Tibial artery (tissue), 4 donors: ENCODE measurements around the gene FAM110A.

ENCODE experiments used
- DNase-seq, 2 donors: peaks; one replicate each; pipeline ENCODE4 v3.0.0-alpha.2; 2019
- H3K27ac ChIP-seq, 2 donors: fragments of 200-600 bp; sonication (generic) in 1 of 2; 1 replicate in 1 of 2; 2 replicates in 1 of 2; pipeline ENCODE4 v1.5.1; 2018 to 2019; ENCODE audit warnings: mild to moderate bottlenecking in 1 of 2
- H3K27me3 ChIP-seq, 2 donors: fragments of 200-600 bp; sonication (generic) in 1 of 2; one replicate each; pipeline versions ENCODE4 v1.5.1 to v1.6.0; 2016 to 2019
- H3K36me3 ChIP-seq, 3 donors: fragments of 200-600 bp; sonication (generic) in 2 of 3; one replicate each; pipeline ENCODE4 v1.5.1; 2016 to 2019; ENCODE audit warnings: mild to moderate bottlenecking in 2 of 3
- H3K4me1 ChIP-seq, 4 donors: fragments of 200-600 bp; sonication (generic) in 2 of 4; 1 replicate in 3 of 4; 2 replicates in 1 of 4; pipeline ENCODE4 v1.5.1; 2016 to 2019
- H3K4me3 ChIP-seq, 2 donors: fragments of 200-600 bp; sonication (generic) in 1 of 2; 1 replicate in 1 of 2; 2 replicates in 1 of 2; pipeline ENCODE4 v1.5.1; 2018 to 2019; ENCODE audit warnings: mild to moderate bottlenecking in 2 of 2
- H3K9me3 ChIP-seq, 3 donors: fragments of 200-600 bp; sonication (generic) in 1 of 3; one replicate each; pipeline ENCODE4 v1.5.1; 2016 to 2019
- CTCF ChIP-seq, 2 experiments: fragments of 200-600 bp in 1 of 2; fragments of 450-650 bp in 1 of 2; IDR thresholded peaks; one replicate each; pipeline ENCODE4 v1.5.1; 2017 to 2019; ENCODE audit warnings: antibody characterized with exemption in 2 of 2, mild to moderate bottlenecking in 1 of 2, moderate library complexity in 1 of 2
- intact Hi-C: fragments of 100-400 bp; cut with DNase I; formaldehyde crosslinking; loops from one replicate; pipeline ENCODE4 v1.15.0; 2023; ENCODE audit warnings: low total_unique reads

FAM110A gene

GRCh38 chr20:841568-842546 lies 8.3 kb downstream of the FAM110A start:
- intact Hi-C loops, result no loop called here
- Histone ChIP-seq H3K4me1 (peaks cover 0 to 37% (median 19%) of the 10 kb centered on the region in 4 donors), H3K9me3 (no peaks in the 10 kb centered on the region), H3K27ac (no peak overlapping the region), H3K4me3 (no peak overlapping the region), H3K27me3 (peaks cover 0 to 24% of the 10 kb centered on the region in 2 donors), H3K36me3 (peaks cover 0 to 10% (median 0%) of the 10 kb centered on the region in 3 donors)
- TF ChIP-seq CTCF (IDR thresholded peaks at IDR 0.05), result no peak
- no peak for DNase-seq

- H3K27me3 ChIP-seq, result peaks cover 0 to 24% of the 10 kb centered on the region in 2 donors
- H3K9me3 ChIP-seq, result no peaks in the 10 kb centered on the region
- H3K27ac ChIP-seq, result no peak overlapping the region
- TF ChIP-seq CTCF (IDR thresholded peaks at IDR 0.05), result no peak
- H3K4me1 ChIP-seq, result peaks cover 0 to 37% (median 19%) of the 10 kb centered on the region in 4 donors
- intact Hi-C loops, result no loop called here
- DNase-seq, result no peak
- H3K4me3 ChIP-seq, result no peak overlapping the region
- H3K36me3 ChIP-seq, result peaks cover 0 to 10% (median 0%) of the 10 kb centered on the region in 3 donors
Measured at GRCh38 chr20:842547-842940, 9.0 kb downstream of the FAM110A start.

- no peaks in the 10 kb centered on the region for H3K9me3 ChIP-seq
- no peak overlapping the region for H3K4me3 ChIP-seq
- peaks cover 0 to 37% (median 19%) of the 10 kb centered on the region in 4 donors for H3K4me1 ChIP-seq
- DNase-seq, result no peak
- no peak overlapping the region for H3K27ac ChIP-seq
- no peak for TF ChIP-seq CTCF (IDR thresholded peaks at IDR 0.05)
- intact Hi-C loops, result no loop called here
- H3K36me3 ChIP-seq, result peaks cover 0 to 10% (median 0%) of the 10 kb centered on the region in 3 donors
- peaks cover 0 to 24% of the 10 kb centered on the region in 2 donors for H3K27me3 ChIP-seq
Measured at GRCh38 chr20:843912-844311, 10.4 kb downstream of the FAM110A start.

GRCh38 chr20:844473-845225 lies 11.1 kb downstream of the FAM110A start:
- peak overlapping the region; percentile 27 to 47 for H3K4me3 ChIP-seq
- H3K36me3 ChIP-seq, result peaks cover 0 to 10% (median 0%) of the 10 kb centered on the region in 3 donors
- intact Hi-C loops, result no loop called here
- no peaks in the 10 kb centered on the region for H3K9me3 ChIP-seq
- H3K27ac ChIP-seq, result no peak overlapping the region
- peaks cover 0 to 37% (median 19%) of the 10 kb centered on the region in 4 donors for H3K4me1 ChIP-seq
- H3K27me3 ChIP-seq, result peaks cover 0 to 24% of the 10 kb centered on the region in 2 donors
- no peak for TF ChIP-seq CTCF (IDR thresholded peaks at IDR 0.05)
- DNase-seq, result peak; percentile 90 to 91

GRCh38 chr20:845226-845868 lies 11.8 kb downstream of the FAM110A start:
- H3K9me3 ChIP-seq, result no peaks in the 10 kb centered on the region
- H3K27ac ChIP-seq, result no peak overlapping the region
- peaks cover 0 to 24% of the 10 kb centered on the region in 2 donors for H3K27me3 ChIP-seq
- intact Hi-C loops, result no loop called here
- DNase-seq, result no peak
- H3K4me1 ChIP-seq, result peaks cover 0 to 37% (median 19%) of the 10 kb centered on the region in 4 donors
- no peak overlapping the region for H3K4me3 ChIP-seq
- TF ChIP-seq CTCF (IDR thresholded peaks at IDR 0.05), result no peak
- peaks cover 0 to 10% (median 0%) of the 10 kb centered on the region in 3 donors for H3K36me3 ChIP-seq
